ENCODE results near the gene CDK14.

CDK14 gene

DNA sequence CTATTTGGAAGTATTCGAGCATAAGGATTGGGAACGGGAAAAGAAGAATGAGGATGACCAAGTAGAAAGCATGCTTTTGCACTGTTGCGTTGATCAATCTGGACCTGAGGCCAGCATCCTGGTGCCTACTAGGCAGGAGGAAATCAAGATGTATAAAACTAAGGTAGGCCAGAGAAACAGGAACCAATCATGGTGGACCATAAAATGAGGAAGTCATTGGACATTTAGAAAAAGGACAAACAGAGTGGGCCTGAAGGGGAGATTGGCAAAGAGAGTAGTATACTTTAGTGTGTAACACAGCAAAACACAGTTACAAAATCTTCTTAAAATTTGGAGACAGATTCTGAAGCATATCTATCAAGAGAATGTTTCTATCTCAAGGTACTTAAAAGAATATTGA lies 497.1 kb downstream of the CDK14 start:
- no peak for TF ChIP-seq TAF1 (IDR thresholded peaks at IDR 0.05; ENCODE audit: borderline replicate concordance, insufficient read depth, low read length)
- TF ChIP-seq POLR2AphosphoS5 (IDR thresholded peaks at IDR 0.05; ENCODE audit: low read depth, low read length) = no peak
- no peak for TF ChIP-seq SIN3A (IDR thresholded peaks at IDR 0.05; ENCODE audit: borderline replicate concordance, insufficient read depth, low read length)
- TF ChIP-seq FOXP2 (optimal IDR thresholded peaks at IDR 0.05; ENCODE audit: borderline replicate concordance, extremely low read depth, extremely low read length, insufficient read depth) = no peak
- TF ChIP-seq, protein P1, sequence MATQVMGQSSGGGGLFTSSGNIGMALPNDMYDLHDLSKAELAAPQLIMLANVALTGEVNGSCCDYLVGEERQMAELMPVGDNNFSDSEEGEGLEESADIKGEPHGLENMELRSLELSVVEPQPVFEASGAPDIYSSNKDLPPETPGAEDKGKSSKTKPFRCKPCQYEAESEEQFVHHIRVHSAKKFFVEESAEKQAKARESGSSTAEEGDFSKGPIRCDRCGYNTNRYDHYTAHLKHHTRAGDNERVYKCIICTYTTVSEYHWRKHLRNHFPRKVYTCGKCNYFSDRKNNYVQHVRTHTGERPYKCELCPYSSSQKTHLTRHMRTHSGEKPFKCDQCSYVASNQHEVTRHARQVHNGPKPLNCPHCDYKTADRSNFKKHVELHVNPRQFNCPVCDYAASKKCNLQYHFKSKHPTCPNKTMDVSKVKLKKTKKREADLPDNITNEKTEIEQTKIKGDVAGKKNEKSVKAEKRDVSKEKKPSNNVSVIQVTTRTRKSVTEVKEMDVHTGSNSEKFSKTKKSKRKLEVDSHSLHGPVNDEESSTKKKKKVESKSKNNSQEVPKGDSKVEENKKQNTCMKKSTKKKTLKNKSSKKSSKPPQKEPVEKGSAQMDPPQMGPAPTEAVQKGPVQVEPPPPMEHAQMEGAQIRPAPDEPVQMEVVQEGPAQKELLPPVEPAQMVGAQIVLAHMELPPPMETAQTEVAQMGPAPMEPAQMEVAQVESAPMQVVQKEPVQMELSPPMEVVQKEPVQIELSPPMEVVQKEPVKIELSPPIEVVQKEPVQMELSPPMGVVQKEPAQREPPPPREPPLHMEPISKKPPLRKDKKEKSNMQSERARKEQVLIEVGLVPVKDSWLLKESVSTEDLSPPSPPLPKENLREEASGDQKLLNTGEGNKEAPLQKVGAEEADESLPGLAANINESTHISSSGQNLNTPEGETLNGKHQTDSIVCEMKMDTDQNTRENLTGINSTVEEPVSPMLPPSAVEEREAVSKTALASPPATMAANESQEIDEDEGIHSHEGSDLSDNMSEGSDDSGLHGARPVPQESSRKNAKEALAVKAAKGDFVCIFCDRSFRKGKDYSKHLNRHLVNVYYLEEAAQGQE (IDR thresholded peaks at IDR 0.05; ENCODE audit: insufficient read depth in 1 of 2, low read depth in 2 of 2, low read length in 2 of 2) = no peak

DNA sequence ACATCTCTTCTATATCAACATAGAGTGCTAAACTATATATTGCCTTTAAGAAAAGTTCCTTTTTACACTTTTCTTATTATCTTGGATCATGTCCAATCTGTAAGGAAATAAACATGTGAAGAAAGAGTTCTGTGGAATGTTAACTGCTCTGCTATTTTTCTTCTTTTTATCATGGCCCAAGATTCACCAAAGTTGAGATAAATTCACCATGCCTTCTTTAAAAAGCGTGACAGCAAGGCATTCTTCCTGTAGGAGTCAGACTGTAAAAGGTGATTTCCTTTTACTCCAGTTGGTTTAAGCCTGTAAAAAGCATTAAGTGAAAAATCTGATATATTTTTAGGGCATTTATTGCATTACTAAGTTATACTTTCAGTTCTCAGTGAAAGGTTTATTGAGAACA lies 502.4 kb downstream of the CDK14 start:
- TF ChIP-seq SIN3A (IDR thresholded peaks at IDR 0.05; ENCODE audit: borderline replicate concordance, insufficient read depth, low read length) = no peak
- TF ChIP-seq TAF1 (IDR thresholded peaks at IDR 0.05; ENCODE audit: borderline replicate concordance, insufficient read depth, low read length) = no peak
- TF ChIP-seq, protein P1 (IDR thresholded peaks at IDR 0.05; ENCODE audit: insufficient read depth in 1 of 2, low read depth in 2 of 2, low read length in 2 of 2) = no peak
- TF ChIP-seq POLR2AphosphoS5 (IDR thresholded peaks at IDR 0.05; ENCODE audit: low read depth, low read length) = no peak
- TF ChIP-seq FOXP2 (optimal IDR thresholded peaks at IDR 0.05; ENCODE audit: borderline replicate concordance, extremely low read depth, extremely low read length, insufficient read depth) = no peak

DNA sequence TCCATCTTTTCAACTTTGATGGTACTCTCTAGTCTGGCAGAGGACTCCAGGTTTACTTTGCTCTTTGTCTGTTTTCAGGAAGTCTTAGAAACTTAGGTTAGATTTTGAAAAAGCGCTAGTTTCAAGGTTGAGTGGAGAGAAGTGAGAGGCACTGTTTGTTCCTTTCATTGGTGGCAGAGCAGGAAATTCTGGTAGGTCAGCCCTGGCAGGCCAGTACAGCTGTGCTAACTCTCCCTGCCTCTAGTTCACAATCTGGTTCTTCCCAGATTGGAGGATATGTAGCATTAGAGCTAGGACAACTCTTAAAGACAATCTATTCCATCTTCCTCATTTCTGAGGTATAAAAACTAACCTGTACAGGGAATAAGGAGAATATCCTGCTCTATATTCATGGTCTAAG lies 507.2 kb downstream of the CDK14 start:
- no peak for TF ChIP-seq FOXP2 (optimal IDR thresholded peaks at IDR 0.05; ENCODE audit: borderline replicate concordance, extremely low read depth, extremely low read length, insufficient read depth)
- no peak for TF ChIP-seq TAF1 (IDR thresholded peaks at IDR 0.05; ENCODE audit: borderline replicate concordance, insufficient read depth, low read length)
- TF ChIP-seq POLR2AphosphoS5 (IDR thresholded peaks at IDR 0.05; ENCODE audit: low read depth, low read length) = no peak
- TF ChIP-seq, protein P1 (IDR thresholded peaks at IDR 0.05; ENCODE audit: insufficient read depth in 1 of 2, low read depth in 2 of 2, low read length in 2 of 2) = no peak
- TF ChIP-seq SIN3A (IDR thresholded peaks at IDR 0.05; ENCODE audit: borderline replicate concordance, insufficient read depth, low read length) = no peak

DNA sequence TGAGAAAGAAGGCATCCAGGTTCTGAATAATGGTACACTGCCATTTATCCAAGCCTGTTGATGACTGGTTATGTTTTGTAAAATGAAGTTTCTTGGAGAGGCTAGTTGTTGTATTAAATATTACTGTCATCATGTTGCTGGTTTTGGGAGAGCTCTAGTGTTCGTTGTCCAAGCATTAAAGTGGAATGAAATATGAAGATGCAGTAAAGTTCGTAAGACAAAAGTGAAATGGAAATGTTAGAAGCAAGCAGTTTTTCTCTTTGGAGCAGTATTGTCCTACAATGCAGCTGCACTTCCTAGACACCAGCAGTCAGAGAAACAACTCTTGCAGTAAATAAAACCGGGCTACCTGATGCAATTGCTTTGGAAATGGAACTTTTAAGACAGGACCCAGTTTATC lies 511.3 kb downstream of the CDK14 start:
- TF ChIP-seq POLR2AphosphoS5 (IDR thresholded peaks at IDR 0.05; ENCODE audit: low read depth, low read length) = no peak
- no peak for TF ChIP-seq SIN3A (IDR thresholded peaks at IDR 0.05; ENCODE audit: borderline replicate concordance, insufficient read depth, low read length)
- TF ChIP-seq, protein P1 (IDR thresholded peaks at IDR 0.05; ENCODE audit: insufficient read depth in 1 of 2, low read depth in 2 of 2, low read length in 2 of 2) = no peak
- no peak for TF ChIP-seq TAF1 (IDR thresholded peaks at IDR 0.05; ENCODE audit: borderline replicate concordance, insufficient read depth, low read length)
- no peak for TF ChIP-seq FOXP2 (optimal IDR thresholded peaks at IDR 0.05; ENCODE audit: borderline replicate concordance, extremely low read depth, extremely low read length, insufficient read depth)

DNA sequence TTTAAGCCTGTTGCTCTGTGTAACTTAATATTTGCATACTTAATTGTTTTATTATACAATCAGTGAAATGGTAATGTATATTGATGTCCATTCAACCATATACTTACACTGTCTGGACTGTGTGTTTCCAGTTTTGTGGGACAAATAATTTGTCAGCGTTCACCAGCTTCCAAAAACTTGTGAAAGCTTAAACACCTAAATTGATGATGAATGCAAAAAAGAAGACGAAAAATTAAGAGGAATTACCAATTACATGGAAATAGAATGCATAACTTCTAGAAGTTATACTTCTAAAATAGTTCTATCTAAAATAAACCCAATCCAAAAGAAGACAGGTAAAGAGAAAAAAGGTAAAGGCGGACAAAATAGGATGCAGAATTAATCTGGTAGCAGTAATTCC lies 513.1 kb downstream of the CDK14 start:
- TF ChIP-seq SIN3A (IDR thresholded peaks at IDR 0.05; ENCODE audit: borderline replicate concordance, insufficient read depth, low read length) = no peak
- TF ChIP-seq, protein P1 (IDR thresholded peaks at IDR 0.05; ENCODE audit: insufficient read depth in 1 of 2, low read depth in 2 of 2, low read length in 2 of 2) = no peak
- TF ChIP-seq TAF1 (IDR thresholded peaks at IDR 0.05; ENCODE audit: borderline replicate concordance, insufficient read depth, low read length) = no peak
- no peak for TF ChIP-seq FOXP2 (optimal IDR thresholded peaks at IDR 0.05; ENCODE audit: borderline replicate concordance, extremely low read depth, extremely low read length, insufficient read depth)
- TF ChIP-seq POLR2AphosphoS5 (IDR thresholded peaks at IDR 0.05; ENCODE audit: low read depth, low read length) = no peak

All from PFSK-1 (cell line).